Brain microvascular endothelial cell (primary cell): Measurements from ENCODE around the gene CFAP298.
A peak's percentile ranks its signal among the peaks of the same experiment; 100 is the strongest.

Experiments used
- DNase-seq: peaks from one replicate; pipeline ENCODE4 v3.0.0-alpha.2; 2020
- H3K27ac ChIP-seq: fragments of 250-450 bp; sonication (Bioruptor Pico); 2 replicates; pipeline ENCODE4 v1.5.1; 2020; ENCODE audit warnings: mild to moderate bottlenecking, moderate library complexity
- H3K27me3 ChIP-seq: fragments of 250-450 bp; sonication (Bioruptor Pico); replicated peaks from 2 replicates; pipeline ENCODE4 v1.5.1; 2020; ENCODE audit warnings: mild to moderate bottlenecking
- H3K36me3 ChIP-seq: fragments of 250-450 bp; sonication (Bioruptor Pico); replicated peaks from 2 replicates; pipeline ENCODE4 v1.5.1; 2020; ENCODE audit warnings: mild to moderate bottlenecking
- H3K4me3 ChIP-seq: 2 replicates; pipeline ENCODE4 v1.5.1; 2011; ENCODE audit warnings: low read depth, mild to moderate bottlenecking, control low read depth, low read length, moderate library complexity
- in situ Hi-C: cut with HindIII; loops from 2 replicates; pipeline ENCODE4 v1.10.0; 2017; ENCODE audit warnings: low sequenced_read_pairs, low pct_ligation_motif_present
- TF ChIP-seq, protein P1 (sequence below): IDR thresholded peaks from 2 replicates; pipeline ENCODE4 v1.5.1; 2011; ENCODE audit warnings: low read depth, mild to moderate bottlenecking, moderate library complexity, low read length, control low read depth, inconsistent platforms; ENCODE audit errors: missing control alignments

CFAP298 gene

GRCh38 chr21:32603131-32603530, 9.0 kb downstream of the CFAP298 start:
- TF ChIP-seq, protein P1, sequence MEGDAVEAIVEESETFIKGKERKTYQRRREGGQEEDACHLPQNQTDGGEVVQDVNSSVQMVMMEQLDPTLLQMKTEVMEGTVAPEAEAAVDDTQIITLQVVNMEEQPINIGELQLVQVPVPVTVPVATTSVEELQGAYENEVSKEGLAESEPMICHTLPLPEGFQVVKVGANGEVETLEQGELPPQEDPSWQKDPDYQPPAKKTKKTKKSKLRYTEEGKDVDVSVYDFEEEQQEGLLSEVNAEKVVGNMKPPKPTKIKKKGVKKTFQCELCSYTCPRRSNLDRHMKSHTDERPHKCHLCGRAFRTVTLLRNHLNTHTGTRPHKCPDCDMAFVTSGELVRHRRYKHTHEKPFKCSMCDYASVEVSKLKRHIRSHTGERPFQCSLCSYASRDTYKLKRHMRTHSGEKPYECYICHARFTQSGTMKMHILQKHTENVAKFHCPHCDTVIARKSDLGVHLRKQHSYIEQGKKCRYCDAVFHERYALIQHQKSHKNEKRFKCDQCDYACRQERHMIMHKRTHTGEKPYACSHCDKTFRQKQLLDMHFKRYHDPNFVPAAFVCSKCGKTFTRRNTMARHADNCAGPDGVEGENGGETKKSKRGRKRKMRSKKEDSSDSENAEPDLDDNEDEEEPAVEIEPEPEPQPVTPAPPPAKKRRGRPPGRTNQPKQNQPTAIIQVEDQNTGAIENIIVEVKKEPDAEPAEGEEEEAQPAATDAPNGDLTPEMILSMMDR: no peak
- H3K27me3 ChIP-seq: no peaks in the 10 kb centered on the region
- H3K27ac ChIP-seq: no peak overlapping the region
- H3K4me3 ChIP-seq: no peak overlapping the region
- H3K36me3 ChIP-seq: peaks cover 33% of the 10 kb centered on the region
- in situ Hi-C loops: no loop called here
- DNase-seq: no peak

GRCh38 chr21:32602099-32602498, 10.1 kb downstream of the CFAP298 start:
- Histone ChIP-seq H3K4me3 (no peak overlapping the region), H3K36me3 (peaks cover 33% of the 10 kb centered on the region), H3K27ac (no peak overlapping the region), H3K27me3 (no peaks in the 10 kb centered on the region)
- TF ChIP-seq, protein P1: no peak
- in situ Hi-C loops: no loop called here
- no peak for DNase-seq

DNA sequence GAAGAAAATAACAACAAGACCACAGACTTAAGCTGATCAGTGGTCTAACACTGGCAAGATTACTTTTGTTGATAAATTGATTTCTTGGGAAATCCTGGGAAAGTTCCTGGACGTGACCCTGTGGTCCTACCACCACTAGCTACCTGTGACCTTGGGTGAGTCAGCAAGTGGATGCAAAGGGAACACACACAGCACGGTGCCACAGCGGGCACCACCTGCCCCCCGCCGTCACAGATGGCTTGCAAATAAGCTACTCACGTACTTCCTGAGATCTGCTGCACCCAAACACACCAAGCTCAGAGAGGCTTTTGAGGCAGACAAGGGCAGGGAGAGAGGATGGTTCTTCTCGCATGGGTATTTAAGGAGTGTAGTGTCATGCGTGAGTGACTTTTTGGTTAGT, 12.7 kb downstream of the CFAP298 start:
- Histone ChIP-seq H3K36me3 (peaks cover 20% of the 10 kb centered on the region), H3K4me3 (no peak overlapping the region), H3K27ac (no peak overlapping the region), H3K27me3 (no peaks in the 10 kb centered on the region)
- in situ Hi-C loops: no loop called here
- TF ChIP-seq, protein P1: no peak
- DNase-seq: no peak

DNA sequence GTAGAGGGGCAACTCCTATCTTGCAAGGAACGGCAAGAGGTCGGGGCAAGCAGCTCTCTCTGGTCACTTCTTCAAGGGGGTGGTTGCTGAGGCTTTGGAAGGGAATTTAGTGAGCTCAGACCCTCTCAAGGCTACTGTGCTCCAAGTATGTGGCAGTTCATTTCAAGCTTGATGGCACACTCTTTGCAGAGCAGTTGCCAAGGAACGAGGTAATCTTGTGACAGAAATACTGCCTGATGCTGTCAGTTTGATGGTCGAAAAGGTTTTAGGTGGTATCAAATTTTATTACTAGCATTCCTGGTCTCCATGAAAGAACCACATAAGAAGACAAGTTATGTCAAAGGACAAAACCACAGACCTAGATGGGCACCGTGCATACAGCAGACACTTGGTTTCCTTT, 13.1 kb downstream of the CFAP298 start:
- Histone ChIP-seq H3K36me3 (peaks cover 16% of the 10 kb centered on the region), H3K27me3 (no peaks in the 10 kb centered on the region), H3K27ac (no peak overlapping the region), H3K4me3 (no peak overlapping the region)
- in situ Hi-C loops: no loop called here
- no peak for DNase-seq
- TF ChIP-seq, protein P1: no peak

- in situ Hi-C loops: no loop called here
- TF ChIP-seq, protein P1: no peak
- no peak overlapping the region for H3K4me3 ChIP-seq
- no peaks in the 10 kb centered on the region for H3K27me3 ChIP-seq
- H3K36me3 ChIP-seq: peaks cover 4% of the 10 kb centered on the region
- H3K27ac ChIP-seq: peak overlapping the region; percentile 28
- DNase-seq: peak; percentile 81
These were observed 15.0 kb downstream of the CFAP298 start for GRCh38 chr21:32597205-32597604.

DNA sequence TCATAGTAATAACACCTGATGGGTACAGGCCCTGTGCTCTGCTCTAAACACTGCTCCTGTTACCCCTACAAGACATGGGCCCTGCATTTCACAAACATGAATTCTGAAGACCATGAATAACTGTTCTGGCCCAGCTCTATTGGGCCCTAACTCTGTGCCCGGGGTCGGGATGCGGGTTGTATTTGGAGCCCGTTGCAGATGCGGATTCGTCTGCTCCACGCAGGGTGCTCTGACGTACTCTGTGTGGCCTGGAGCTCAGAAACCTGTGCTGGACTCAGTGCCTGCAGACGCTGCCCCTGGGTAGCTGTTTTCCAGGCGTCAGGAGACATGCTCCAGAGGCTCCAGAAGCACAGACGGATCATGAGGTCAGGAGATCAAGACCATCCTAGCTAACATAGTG, 16.7 kb downstream of the CFAP298 start:
- in situ Hi-C loops: no loop called here
- H3K4me3 ChIP-seq: no peak overlapping the region
- TF ChIP-seq, protein P1: no peak
- H3K36me3 ChIP-seq: no peaks in the 10 kb centered on the region
- H3K27ac ChIP-seq: no peak overlapping the region
- no peaks in the 10 kb centered on the region for H3K27me3 ChIP-seq
- no peak for DNase-seq
